ENCODE measurements around the gene ZNF764.

GRCh38 chr16:30569746-30570635 lies 11.8 kb upstream of the ZNF764 start:
- TF ChIP-seq CTCF (IDR thresholded peaks at IDR 0.05) (no peak), POLR2A (IDR thresholded peaks at IDR 0.05) (no peak)

All from adrenal gland (tissue), 5 donors.